ENCODE measurements around the gene TLDC2.

Gene TLDC2

GRCh38 chr20:36854348-36855240, 21.3 kb upstream of the TLDC2 start:
- Histone ChIP-seq H2AK5ac (ENCODE audit: low read length) (no peak overlapping the region), H2BK5ac (ENCODE audit: low read length) (no peak overlapping the region), H3K36me3 (ENCODE audit: control insufficient read depth, insufficient read depth, low read length) (no peaks in the 10 kb centered on the region), H3K4me3 (ENCODE audit: low read length) (no peak overlapping the region), H3K4ac (ENCODE audit: low read depth, low read length) (no peak overlapping the region), H3K4me1 (ENCODE audit: control insufficient read depth, low read depth, low read length) (no peaks in the 10 kb centered on the region), H2BK15ac (replicated peaks; ENCODE audit: low read depth) (no peak overlapping the region), H3K27me3 (ENCODE audit: insufficient read depth, low read length, poor library complexity) (no peaks in the 10 kb centered on the region), H3K18ac (ENCODE audit: low read length) (no peak overlapping the region), H3K4me2 (ENCODE audit: low read length) (no peak overlapping the region), H3K56ac (ENCODE audit: low read length) (no peak overlapping the region), H4K5ac (ENCODE audit: low read length) (no peak overlapping the region), H2BK120ac (ENCODE audit: low read depth, low read length) (no peak overlapping the region), H4K8ac (ENCODE audit: low read depth, low read length) (no peak overlapping the region), H3K79me2 (ENCODE audit: control insufficient read depth, insufficient read depth, low read length) (peaks cover 4% of the 10 kb centered on the region), H3K79me1 (ENCODE audit: low read length) (peaks cover 32% of the 10 kb centered on the region), H3K9ac (ENCODE audit: low read length) (no peak overlapping the region), H3K23ac (ENCODE audit: low read length) (no peak overlapping the region), H3K27ac (ENCODE audit: low read depth, low read length) (no peak overlapping the region)
- WGBS (ENCODE audit: extremely low coverage, insufficient coverage, low lambda C conversion rate): no CpG with 5 or more reads among the region's 21 CpGs
- no peak for DNase-seq

DNA sequence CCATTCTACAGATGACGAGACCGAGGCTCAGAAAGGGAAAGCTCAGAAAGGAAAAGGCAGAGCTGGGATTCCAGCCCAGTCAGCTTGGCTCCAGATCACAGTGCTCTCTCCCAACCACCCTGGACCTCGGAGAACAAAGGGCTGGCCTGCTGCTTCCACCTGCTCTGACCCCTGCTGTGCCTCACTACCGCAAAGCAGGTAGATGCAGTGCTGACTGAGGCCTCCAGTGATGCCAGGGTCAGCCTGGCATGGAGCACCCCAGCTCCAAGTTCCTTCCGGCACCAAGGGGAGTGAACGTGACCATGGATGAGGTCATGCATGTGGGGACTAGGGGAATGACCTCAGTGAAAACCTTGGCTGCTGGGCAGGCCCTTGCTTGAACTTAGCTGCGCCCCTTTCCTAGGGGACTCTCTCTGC, 20.7 kb upstream of the TLDC2 start:
- Histone ChIP-seq H3K4me3 (ENCODE audit: low read length) (no peak overlapping the region), H3K56ac (ENCODE audit: low read length) (no peak overlapping the region)
- no CpG with 5 or more reads among the region's 7 CpGs for WGBS (ENCODE audit: extremely low coverage, insufficient coverage, low lambda C conversion rate)

GRCh38 chr20:36856195-36856594, 19.7 kb upstream of the TLDC2 start:
- DNase-seq: no peak
- no peak overlapping the region for H3K27ac ChIP-seq (ENCODE audit: low read depth, low read length)
- peaks cover 33% of the 10 kb centered on the region for H3K79me1 ChIP-seq (ENCODE audit: low read length)
- no peak overlapping the region for H2BK5ac ChIP-seq (ENCODE audit: low read length)
- H3K36me3 ChIP-seq (ENCODE audit: control insufficient read depth, insufficient read depth, low read length): no peaks in the 10 kb centered on the region
- no peaks in the 10 kb centered on the region for H3K4me1 ChIP-seq (ENCODE audit: control insufficient read depth, low read depth, low read length)
- no peak overlapping the region for H3K56ac ChIP-seq (ENCODE audit: low read length)
- H4K8ac ChIP-seq (ENCODE audit: low read depth, low read length): no peak overlapping the region
- H3K79me2 ChIP-seq (ENCODE audit: control insufficient read depth, insufficient read depth, low read length): peaks cover 4% of the 10 kb centered on the region
- no CpG with 5 or more reads among the region's 3 CpGs for WGBS (ENCODE audit: extremely low coverage, insufficient coverage, low lambda C conversion rate)
- H3K9ac ChIP-seq (ENCODE audit: low read length): no peak overlapping the region
- H2BK120ac ChIP-seq (ENCODE audit: low read depth, low read length): no peak overlapping the region
- no peak overlapping the region for H2BK15ac ChIP-seq (replicated peaks; ENCODE audit: low read depth)
- no peak overlapping the region for H4K5ac ChIP-seq (ENCODE audit: low read length)
- H3K18ac ChIP-seq (ENCODE audit: low read length): no peak overlapping the region
- no peak overlapping the region for H3K4me3 ChIP-seq (ENCODE audit: low read length)
- no peak overlapping the region for H2AK5ac ChIP-seq (ENCODE audit: low read length)
- H3K4me2 ChIP-seq (ENCODE audit: low read length): no peak overlapping the region
- no peak overlapping the region for H3K23ac ChIP-seq (ENCODE audit: low read length)
- no peak overlapping the region for H3K4ac ChIP-seq (ENCODE audit: low read depth, low read length)
- no peaks in the 10 kb centered on the region for H3K27me3 ChIP-seq (ENCODE audit: insufficient read depth, low read length, poor library complexity)

More for the DNA sequence above, 20.7 kb upstream of the TLDC2 start:
- Histone ChIP-seq H2AK5ac (ENCODE audit: low read length) (no peak overlapping the region), H3K4me1 (ENCODE audit: control insufficient read depth, low read depth, low read length) (no peaks in the 10 kb centered on the region), H3K27ac (ENCODE audit: low read depth, low read length) (no peak overlapping the region), H3K79me2 (ENCODE audit: control insufficient read depth, insufficient read depth, low read length) (peaks cover 4% of the 10 kb centered on the region), H3K4ac (ENCODE audit: low read depth, low read length) (no peak overlapping the region), H4K5ac (ENCODE audit: low read length) (no peak overlapping the region), H3K9ac (ENCODE audit: low read length) (no peak overlapping the region), H3K18ac (ENCODE audit: low read length) (no peak overlapping the region), H3K23ac (ENCODE audit: low read length) (no peak overlapping the region), H3K27me3 (ENCODE audit: insufficient read depth, low read length, poor library complexity) (no peaks in the 10 kb centered on the region), H3K36me3 (ENCODE audit: control insufficient read depth, insufficient read depth, low read length) (no peaks in the 10 kb centered on the region), H4K8ac (ENCODE audit: low read depth, low read length) (no peak overlapping the region), H2BK15ac (replicated peaks; ENCODE audit: low read depth) (no peak overlapping the region), H3K79me1 (ENCODE audit: low read length) (peaks cover 30% of the 10 kb centered on the region), H3K4me2 (ENCODE audit: low read length) (no peak overlapping the region), H2BK5ac (ENCODE audit: low read length) (no peak overlapping the region), H2BK120ac (ENCODE audit: low read depth, low read length) (no peak overlapping the region)
- DNase-seq: no peak

DNA sequence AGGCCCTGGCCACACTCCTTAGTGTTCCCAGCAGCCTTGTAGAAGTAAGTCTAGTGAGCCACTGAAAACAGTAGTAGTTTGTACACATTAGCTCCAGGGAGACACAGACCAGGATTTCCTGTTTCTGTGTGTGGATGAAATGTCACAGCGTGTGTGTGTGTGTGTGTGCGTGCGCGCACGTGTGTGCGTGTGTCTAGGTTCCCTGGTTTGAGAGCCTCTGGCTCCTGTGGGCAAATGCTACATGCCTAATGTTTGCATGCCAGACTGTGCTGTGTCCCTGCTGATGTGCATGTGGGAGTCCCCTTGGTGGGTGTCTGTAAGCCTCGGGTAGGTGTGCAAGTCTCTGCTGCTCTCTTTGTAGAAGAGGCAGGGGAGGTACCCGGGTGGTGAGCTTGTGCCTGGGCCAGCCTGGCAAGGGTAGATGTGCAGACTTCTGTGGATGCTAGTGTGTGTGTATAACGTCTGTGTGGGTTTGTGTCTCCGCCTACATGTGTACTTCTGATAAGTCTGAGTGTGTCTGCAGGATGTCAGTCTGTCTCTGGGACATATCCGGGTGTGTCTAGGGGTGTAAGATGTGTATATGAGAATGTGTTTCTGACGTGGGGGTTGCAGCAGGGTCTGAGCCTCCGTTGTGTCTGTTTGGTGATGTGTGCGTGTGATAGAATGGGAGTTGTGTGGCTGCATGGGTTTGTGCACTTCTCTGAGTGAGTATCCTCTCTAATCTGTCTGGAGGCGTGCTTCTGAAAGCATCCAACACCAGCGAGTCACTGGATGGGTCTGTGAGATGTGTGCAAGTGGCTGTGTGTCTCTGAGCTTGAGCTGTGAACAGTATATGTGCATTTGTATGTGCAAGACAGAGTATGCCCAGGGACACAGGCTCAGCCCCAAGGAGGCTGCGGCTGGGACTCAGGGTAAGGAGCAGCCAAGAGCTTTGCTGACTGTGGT, 19.0 kb upstream of the TLDC2 start:
- H2BK5ac ChIP-seq (ENCODE audit: low read length): no peak overlapping the region

DNA sequence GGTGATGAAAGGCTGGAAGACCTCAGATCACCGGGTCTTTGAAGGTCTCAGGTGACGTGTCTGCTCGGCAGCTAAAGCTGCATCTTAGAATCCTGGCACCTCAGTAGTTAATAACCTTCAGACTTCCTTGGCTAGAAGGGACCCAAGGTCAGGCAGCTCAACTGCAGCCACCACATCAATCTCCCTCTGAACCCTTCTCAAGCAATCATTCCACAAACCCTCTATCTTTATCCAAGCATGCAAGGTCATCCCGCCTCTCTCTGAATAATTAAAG, 16.7 kb upstream of the TLDC2 start:
- H2AK5ac ChIP-seq (ENCODE audit: low read length): no peak overlapping the region
- no peak overlapping the region for H3K18ac ChIP-seq (ENCODE audit: low read length)
- H4K5ac ChIP-seq (ENCODE audit: low read length): no peak overlapping the region
- no peak overlapping the region for H3K27ac ChIP-seq (ENCODE audit: low read depth, low read length)
- no peak overlapping the region for H2BK5ac ChIP-seq (ENCODE audit: low read length)
- peaks cover 32% of the 10 kb centered on the region for H3K79me1 ChIP-seq (ENCODE audit: low read length)
- WGBS (ENCODE audit: extremely low coverage, insufficient coverage, low lambda C conversion rate): no CpG with 5 or more reads among the region's 4 CpGs
- H4K8ac ChIP-seq (ENCODE audit: low read depth, low read length): no peak overlapping the region
- H3K4me3 ChIP-seq (ENCODE audit: low read length): no peak overlapping the region
- H3K9ac ChIP-seq (ENCODE audit: low read length): no peak overlapping the region
- no peaks in the 10 kb centered on the region for H3K27me3 ChIP-seq (ENCODE audit: insufficient read depth, low read length, poor library complexity)
- no peak overlapping the region for H3K4me2 ChIP-seq (ENCODE audit: low read length)
- no peak overlapping the region for H2BK15ac ChIP-seq (replicated peaks; ENCODE audit: low read depth)
- H3K56ac ChIP-seq (ENCODE audit: low read length): no peak overlapping the region
- no peak overlapping the region for H3K23ac ChIP-seq (ENCODE audit: low read length)
- H3K79me2 ChIP-seq (ENCODE audit: control insufficient read depth, insufficient read depth, low read length): peaks cover 7% of the 10 kb centered on the region
- H3K36me3 ChIP-seq (ENCODE audit: control insufficient read depth, insufficient read depth, low read length): no peaks in the 10 kb centered on the region
- no peak overlapping the region for H3K4ac ChIP-seq (ENCODE audit: low read depth, low read length)
- H2BK120ac ChIP-seq (ENCODE audit: low read depth, low read length): no peak overlapping the region
- no peak for DNase-seq
- H3K4me1 ChIP-seq (ENCODE audit: control insufficient read depth, low read depth, low read length): peaks cover 4% of the 10 kb centered on the region

More for the DNA sequence above, 19.0 kb upstream of the TLDC2 start:
- no peak overlapping the region for H2BK120ac ChIP-seq (ENCODE audit: low read depth, low read length)
- H2AK5ac ChIP-seq (ENCODE audit: low read length): no peak overlapping the region
- H3K36me3 ChIP-seq (ENCODE audit: control insufficient read depth, insufficient read depth, low read length): no peaks in the 10 kb centered on the region
- no peak overlapping the region for H3K56ac ChIP-seq (ENCODE audit: low read length)
- DNase-seq: no peak
- H3K4ac ChIP-seq (ENCODE audit: low read depth, low read length): no peak overlapping the region
- H4K5ac ChIP-seq (ENCODE audit: low read length): no peak overlapping the region
- no peak overlapping the region for H4K8ac ChIP-seq (ENCODE audit: low read depth, low read length)
- H3K23ac ChIP-seq (ENCODE audit: low read length): no peak overlapping the region
- H2BK15ac ChIP-seq (replicated peaks; ENCODE audit: low read depth): no peak overlapping the region
- no peaks in the 10 kb centered on the region for H3K27me3 ChIP-seq (ENCODE audit: insufficient read depth, low read length, poor library complexity)
- no peak overlapping the region for H3K4me2 ChIP-seq (ENCODE audit: low read length)
- no peak overlapping the region for H3K9ac ChIP-seq (ENCODE audit: low read length)
- H3K4me1 ChIP-seq (ENCODE audit: control insufficient read depth, low read depth, low read length): peaks cover 4% of the 10 kb centered on the region
- H3K27ac ChIP-seq (ENCODE audit: low read depth, low read length): no peak overlapping the region
- H3K79me2 ChIP-seq (ENCODE audit: control insufficient read depth, insufficient read depth, low read length): peaks cover 7% of the 10 kb centered on the region
- H3K18ac ChIP-seq (ENCODE audit: low read length): no peak overlapping the region
- H3K79me1 ChIP-seq (ENCODE audit: low read length): peaks cover 36% of the 10 kb centered on the region
- WGBS (ENCODE audit: extremely low coverage, insufficient coverage, low lambda C conversion rate): no CpG with 5 or more reads among the region's 17 CpGs
- no peak overlapping the region for H3K4me3 ChIP-seq (ENCODE audit: low read length)

All from mesendoderm (in vitro differentiated cells).